CD1c-positive myeloid dendritic cell (primary cell): ENCODE measurements around the gene REV3L.

Source experiments
- DNase-seq: peaks from one replicate; pipeline ENCODE4 v3.0.0-alpha.2; 2016; ENCODE audit errors: extremely low spot score

REV3L gene

DNA sequence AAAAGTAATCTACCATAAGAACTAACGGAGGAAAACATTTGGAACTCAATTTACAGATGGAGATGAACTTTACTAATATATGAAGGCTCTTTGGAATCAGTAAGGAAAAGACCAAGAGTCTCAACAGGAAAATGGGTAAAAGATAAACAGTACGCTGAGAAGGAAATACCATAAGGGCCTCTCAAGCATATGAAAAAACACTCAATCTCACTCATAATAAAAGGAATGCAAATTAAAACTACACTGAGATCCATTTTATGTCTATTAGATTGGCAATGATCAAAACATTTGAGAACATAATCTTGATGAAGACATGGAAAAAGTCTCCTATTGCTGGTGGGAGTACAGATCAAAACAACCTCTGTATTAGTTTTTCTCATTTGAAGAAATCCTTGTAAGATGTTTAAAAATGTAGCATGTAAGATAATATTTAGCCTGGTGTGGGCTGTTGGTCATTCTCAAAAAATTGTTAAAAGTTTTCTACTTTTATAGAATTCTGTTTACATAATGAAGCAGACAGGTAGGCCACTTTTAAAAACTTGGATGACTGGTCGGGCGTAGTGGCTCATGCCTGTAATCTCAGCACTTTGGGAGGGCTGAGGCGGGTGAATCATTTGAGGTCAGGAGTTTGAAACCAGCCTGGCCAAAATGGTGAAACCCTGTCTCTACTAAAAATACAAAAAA is 14.5 kb downstream of the REV3L start:
- DNase-seq = no peak

DNA sequence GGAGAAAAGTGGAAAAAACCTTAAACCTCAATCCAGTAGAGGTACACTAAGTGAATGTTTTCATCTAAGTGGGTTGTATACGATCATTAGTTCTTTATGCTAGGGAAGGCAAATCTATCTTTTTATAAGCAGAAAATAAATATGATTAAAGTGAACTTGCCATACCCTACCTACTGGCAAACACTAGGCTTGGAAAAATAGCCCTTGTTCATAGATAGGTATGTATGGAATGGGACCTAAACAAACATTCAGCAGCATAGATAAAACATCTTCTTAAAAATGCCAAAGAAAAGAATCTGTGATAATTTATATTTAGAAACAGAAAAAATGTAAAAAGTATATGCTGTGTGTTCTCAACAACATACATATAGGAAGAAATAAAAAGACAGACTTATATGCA is 18.8 kb downstream of the REV3L start:
- DNase-seq = no peak

DNA sequence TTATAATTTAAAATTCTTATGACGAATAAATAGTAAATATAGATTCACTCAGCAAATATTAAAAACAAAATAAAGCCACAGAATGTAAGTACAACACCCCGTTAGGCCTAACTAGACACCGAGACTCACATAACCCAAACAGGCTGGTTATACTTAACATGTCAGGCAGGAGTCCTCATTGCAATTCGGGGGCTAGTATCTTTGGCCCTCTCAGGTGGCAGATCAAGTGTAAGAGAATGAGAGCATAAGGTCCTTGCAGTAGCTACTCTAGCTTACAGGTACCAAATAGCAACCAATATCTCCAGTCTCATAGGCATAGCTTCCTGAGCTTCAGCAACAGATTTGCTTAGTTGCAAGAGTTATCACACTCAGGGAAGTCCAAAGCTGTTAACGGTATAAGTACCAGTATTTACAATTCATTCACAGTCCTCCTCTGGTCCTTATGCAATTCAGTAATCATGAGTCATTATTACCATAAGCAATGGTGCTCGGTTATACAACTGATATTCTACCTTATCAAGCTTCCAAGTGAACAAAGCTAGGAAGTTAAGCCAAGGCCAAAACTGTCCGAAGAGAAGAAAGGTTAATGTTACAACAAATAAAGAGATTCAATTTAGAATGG is 20.1 kb downstream of the REV3L start:
- no peak for DNase-seq

DNA sequence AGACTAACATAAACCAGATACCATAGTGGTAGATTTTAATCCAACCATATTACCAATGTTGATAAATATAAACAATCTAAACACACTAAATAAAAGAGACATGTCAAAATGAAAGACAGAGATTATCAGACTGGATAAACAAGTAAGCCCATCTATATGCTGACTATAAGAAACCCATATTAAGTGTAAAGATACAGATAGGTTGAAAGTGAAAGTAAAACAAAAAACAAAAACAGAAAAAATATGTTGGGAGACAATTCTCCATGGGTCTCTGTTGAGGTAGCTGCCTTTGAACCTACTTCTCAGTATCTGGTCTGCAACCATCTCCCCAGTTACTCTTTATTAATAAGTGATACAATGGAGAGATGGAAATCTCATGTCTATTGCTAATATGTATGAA is 21.2 kb downstream of the REV3L start:
- no peak for DNase-seq

DNA sequence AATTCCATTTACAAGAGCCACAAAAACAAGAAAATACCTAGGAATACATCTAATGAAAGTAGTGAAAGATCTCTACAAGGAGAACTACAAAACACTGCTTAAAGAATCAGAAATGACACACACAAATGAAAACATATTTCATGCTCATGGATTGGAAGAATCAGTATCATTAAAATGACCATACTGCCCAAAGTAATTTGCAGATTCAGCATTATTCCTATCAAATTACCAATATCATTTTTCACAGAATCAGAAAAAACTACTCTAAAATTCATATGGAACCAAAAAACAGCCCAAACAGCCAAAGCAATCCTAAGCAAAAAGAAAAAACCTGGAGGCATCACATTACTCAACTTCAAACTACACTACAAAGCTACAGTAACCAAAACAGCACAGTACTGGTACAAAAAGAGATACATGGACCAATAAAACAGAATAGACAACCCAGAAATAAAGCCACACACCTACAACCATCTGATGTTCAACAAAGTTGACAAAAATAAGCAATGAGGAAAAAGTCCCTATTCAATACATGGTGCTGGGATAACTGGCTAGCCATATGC is 24.3 kb downstream of the REV3L start:
- DNase-seq = no peak

DNA sequence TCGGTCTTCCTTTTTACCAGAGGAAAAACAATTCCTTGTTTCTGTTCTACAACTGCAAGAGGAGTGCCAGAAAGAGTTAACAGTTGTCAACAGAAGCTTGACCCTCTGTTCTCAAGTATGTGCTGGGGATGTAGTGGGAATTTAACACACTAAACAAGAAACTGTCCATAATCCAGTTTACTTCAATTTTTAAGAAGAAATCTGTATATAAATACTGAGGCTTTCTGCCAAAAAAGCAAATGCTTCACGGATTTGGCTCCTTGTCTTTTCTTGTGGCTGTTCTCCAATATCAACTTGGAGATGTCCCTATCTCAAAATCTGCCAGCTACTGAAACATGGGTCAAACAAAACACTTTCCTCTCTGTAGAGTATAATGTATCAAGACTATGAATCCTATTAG is 26.8 kb downstream of the REV3L start:
- no peak for DNase-seq

DNA sequence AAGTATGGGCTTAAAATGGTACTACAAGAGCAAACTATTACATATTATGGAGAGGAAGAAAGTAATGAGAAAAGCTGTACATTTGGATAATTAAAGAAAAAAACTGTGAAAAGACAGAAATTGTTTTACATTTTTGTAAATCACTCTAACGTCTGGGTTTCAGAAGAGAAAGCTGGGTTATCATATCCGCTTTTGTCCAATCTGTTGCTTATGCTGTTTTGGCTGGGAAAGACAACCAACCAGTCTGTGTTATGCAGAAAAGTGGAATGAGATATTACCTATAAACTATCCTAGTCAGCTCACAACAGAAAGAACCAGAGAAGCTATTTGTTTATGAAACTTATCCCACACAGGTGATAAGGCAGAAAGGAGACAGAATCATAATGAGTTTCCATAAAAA is 32.4 kb downstream of the REV3L start:
- DNase-seq = no peak

DNA sequence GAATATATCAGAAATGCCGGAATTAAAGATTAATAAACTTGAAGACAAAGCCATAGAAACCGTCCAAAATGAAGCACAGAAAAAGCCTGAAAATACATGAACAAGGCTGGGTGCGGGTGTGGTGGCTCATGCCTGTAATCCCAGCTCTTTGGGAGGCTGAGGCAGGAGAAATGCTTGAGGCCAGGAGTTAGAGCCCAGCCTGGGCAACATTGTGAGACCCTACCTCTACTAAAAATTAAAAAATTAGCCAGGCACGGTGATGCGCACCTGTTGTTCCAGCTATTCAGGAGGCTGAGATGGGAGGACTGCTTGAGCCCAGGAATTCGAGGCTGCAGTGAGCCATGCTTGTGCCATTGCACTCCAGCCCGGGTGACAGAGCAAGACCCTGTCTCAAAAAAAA is 32.9 kb downstream of the REV3L start:
- no peak for DNase-seq

DNA sequence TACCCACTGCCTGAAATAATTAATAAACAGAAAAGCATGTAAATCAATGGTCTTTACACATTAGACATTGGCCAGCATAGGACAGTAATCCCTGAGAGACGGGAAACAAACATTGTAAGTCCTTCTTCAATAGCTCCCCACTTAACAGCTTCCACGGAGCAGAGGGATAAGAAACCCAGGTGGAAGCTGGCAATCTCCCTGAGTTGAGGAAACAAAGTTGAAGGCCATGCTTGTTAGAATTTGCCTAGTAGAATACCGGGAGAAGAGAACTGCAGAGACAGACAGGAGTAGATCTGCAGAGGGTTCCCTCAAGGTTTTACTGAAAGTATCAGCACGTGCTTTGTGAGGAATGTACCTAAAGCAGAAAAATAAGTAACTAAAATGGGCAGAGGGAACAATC is 33.9 kb downstream of the REV3L start:
- DNase-seq = no peak

DNA sequence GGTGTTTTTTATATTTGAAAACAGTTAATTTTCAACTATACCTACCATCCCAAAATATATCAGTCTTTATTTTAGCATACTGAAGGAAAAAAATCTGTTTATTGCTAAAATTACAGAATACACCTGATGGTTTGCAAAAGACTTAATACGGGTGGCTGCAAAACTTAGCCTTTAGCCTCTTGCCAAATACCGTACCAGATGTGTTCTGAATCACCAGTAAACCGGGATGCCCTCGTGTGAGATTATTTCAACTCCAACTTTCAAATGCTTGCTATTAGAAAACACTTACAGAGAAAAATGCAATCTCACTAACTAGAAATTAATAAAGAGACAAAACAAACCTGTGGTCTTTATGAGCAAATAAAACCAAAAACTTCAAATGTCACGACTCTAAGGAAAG is 36.0 kb downstream of the REV3L start:
- no peak for DNase-seq

DNA sequence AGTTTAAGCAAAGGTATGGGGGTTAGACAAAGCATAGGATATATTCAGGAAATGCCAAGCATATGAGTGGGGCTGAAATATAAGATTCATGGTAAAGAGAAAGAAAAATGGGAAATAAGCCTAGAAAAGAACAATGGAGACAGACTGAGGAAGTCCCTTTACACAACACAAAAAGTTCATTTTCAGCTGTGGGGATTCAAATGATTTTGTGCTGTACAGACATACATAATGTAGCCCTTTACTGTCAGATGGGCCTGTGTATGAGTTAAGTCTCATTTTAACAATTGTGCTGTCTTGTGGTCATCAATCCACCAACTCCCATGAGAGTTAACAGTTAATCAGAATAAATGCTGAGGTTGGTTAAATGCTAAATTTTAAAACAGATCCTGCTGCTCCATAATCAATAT is 37.2 kb downstream of the REV3L start:
- peak; percentile 20 for DNase-seq

DNA sequence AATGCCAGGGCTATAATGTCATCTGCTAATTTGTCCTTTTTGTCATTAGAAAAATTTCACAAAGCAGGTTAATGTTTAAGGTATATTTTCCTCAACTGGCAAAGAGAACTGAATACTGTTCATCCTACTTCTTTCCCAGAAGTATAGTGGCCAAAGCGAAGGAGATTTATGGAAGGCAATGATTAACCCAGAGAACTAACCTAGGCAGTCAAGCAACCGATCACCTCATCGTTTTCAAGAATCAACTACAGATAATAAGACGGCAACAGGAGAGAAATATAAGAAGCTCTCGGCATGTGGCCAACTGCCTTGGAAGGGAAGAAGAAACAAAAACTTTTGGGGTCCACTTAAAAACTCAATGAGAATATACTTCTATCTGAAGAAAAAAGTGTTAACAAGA is 38.2 kb downstream of the REV3L start:
- no peak for DNase-seq

DNA sequence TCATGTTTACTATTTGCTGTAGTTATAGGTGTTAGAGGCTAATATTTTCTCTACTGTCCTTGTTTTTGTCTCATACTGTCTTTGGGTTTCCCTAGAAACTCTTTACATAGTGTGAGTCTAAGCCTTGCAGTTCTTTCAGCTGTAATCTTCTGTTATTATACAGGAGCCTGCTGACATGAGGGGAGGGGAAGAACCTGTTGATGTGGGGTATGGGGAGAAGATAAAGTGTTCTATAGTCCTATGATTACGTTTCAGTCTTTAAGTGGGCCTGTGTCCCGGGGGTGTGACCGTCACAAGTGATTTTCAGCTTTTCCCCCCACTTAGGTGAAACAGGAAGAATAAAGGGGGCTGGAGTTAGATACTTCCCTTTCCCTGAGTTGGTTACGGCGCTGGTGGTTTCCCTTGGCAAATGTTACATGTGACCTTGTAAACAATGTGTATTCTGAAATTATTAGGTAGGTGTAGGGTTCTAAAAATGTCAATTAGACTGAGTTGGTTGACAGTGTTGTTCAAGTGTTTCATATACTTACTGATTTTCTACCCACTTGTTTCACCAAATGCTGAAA is 41.3 kb downstream of the REV3L start:
- DNase-seq = peak; percentile 79

DNA sequence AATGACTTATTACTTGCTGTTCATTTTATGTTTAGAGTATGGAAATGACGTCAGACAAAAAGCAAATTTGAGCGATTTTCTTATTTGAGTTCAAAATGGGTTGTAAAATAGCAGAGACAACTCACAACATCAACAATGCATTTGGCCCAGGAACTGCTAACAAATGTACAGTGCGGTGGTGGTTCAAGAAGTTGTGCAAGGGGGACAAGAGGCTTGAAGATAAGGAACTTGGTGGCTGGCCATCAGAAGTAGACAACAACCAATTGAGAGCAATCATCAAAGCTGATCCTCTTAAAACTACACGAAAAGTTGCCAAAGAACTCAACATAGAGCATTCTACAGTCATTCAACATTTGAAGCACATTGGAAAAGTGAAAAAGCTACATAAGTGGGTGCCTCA is 43.8 kb downstream of the REV3L start:
- DNase-seq = no peak

DNA sequence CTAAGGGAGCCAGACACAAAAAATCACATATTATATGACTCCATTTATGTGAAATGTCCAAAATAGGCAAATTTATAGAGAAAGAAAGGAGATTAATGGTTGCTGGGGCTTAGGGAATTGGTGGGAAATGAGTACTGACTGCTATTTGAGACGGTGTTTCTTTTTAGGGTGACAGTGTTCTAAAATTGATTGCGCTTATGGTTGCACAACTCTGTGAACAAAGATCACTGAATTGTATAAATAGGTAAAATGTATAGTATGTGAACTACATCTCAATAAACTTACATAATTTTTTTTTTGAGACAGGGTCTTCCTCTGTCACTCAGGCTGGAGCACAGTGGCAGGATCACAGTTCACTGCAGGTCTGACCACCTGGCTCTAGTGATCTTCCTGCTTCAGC is 45.4 kb downstream of the REV3L start:
- DNase-seq = no peak

DNA sequence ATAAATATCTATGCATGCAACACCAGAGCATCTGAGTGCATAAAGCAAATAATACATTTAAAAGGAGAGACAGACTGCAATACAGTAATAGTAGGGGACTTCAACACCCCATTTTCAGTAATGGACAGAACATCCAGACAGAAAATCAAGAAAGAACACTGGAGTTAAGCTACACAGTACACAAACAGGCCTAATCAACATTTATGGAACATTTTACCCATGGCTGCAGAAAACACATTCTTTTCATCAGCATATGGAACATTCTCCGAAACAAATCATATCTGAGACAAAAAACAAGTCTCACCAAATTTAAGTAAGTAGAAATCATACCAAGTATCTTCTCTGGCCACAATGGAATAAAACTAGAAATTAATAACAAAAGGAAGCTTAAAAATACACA is 50.5 kb downstream of the REV3L start:
- no peak for DNase-seq

DNA sequence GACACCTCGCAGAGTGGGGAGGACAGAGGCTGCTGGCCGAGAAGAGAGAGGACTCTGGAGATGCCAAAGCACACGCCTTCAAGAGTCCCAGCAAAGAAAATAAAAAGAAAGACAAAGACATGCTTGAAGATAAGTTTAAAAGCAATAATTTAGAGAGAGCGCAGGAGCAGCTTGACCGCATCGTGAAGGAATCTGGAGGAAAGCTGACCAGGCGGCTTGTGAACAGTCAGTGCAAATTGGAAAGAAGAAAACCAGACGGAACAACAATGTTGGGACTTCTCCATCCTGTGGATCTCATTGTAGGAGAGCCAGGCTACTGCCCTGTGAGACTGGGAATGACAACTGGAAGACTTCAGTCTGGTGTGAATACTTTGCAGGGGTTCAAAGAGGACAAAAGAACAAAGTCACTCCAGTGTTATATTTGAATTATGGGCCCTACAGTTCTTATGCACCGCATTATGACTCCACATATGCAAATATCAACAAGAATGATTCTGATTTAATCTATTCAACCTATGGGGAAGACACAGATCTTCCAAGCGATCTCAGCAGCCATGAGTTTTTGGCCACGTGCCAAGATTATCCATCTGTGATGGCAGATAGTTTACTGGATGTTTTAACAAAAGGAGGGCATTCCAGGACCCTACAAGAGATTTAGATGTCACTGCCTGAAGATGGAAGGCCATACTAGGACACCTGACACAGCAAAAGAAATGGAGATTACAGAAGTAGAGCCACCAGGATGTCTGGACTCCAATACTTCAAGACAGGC is 52.2 kb downstream of the REV3L start:
- no peak for DNase-seq

DNA sequence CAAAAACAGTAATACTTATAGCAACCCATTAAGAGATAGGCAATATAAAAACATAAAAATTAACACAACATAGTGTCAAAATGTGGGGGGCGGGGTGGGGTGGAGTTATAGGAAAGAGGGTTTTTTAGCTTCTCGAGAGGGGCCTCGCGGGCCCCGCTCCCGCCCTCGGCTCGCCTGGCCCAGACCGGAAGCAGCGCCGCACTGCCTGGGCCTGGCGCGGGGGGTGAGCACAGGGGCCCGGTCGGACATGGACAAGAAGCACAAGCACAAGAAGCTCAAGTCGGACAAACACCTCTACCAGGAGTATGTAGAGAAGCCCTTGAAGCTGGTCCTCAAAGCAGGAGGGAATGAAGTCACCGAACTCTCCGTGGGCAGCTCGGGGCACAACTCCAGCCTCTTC is 53.4 kb downstream of the REV3L start:
- no peak for DNase-seq

DNA sequence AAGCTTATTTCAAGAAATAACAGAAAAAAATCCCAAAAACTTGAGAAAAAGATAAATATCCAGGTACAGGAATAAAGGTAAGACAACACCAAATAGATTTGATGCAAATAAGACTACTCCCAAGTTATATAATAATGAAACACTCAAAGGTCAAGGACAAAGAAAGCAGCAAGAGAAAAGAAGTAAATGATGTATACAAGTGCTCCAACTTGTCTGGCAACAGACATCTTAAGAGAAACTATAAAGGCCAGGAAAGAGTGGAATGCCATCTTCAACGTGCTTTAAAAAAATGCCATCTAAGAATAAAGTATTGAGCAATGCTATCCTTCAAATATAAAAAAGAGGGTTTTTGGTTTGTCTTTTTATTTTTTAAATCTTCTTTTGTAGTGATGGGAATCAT is 54.2 kb downstream of the REV3L start:
- DNase-seq = no peak

DNA sequence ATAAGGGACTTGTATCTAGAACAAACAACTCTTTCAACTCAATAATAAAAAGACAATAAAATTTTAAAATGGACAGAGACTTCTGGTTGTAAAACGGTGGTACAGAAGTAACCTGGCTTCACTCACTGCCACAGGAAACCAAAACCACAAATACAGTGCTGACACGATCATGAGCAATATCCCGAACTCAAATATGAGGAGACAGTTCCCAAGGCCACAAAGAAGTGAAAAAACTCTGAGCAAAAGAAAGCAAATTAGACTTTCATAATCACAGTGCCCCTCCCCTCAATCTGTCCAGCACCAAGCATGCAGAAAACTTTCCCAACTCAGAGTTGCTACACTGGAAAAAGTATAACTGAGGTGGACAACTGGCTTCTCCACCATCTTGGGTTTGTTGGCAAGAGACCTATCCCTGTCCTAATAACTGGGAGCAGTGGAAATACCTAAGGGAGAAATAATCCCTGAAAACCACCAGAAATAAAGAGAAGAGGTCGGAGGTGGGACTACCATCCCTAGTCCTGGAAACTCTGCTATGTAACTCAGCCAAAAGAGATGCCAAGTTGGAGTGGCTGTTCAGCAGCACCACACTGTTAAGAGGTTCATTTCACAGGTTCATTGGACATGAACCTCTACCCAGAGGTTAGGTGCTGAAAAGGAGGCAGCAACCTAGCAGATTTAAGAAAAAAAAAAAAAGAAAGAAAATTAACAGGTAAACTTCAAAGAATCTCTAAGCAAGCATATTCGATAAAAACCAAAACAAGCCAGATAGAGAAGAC is 55.5 kb downstream of the REV3L start:
- DNase-seq = peak; percentile 44

DNA sequence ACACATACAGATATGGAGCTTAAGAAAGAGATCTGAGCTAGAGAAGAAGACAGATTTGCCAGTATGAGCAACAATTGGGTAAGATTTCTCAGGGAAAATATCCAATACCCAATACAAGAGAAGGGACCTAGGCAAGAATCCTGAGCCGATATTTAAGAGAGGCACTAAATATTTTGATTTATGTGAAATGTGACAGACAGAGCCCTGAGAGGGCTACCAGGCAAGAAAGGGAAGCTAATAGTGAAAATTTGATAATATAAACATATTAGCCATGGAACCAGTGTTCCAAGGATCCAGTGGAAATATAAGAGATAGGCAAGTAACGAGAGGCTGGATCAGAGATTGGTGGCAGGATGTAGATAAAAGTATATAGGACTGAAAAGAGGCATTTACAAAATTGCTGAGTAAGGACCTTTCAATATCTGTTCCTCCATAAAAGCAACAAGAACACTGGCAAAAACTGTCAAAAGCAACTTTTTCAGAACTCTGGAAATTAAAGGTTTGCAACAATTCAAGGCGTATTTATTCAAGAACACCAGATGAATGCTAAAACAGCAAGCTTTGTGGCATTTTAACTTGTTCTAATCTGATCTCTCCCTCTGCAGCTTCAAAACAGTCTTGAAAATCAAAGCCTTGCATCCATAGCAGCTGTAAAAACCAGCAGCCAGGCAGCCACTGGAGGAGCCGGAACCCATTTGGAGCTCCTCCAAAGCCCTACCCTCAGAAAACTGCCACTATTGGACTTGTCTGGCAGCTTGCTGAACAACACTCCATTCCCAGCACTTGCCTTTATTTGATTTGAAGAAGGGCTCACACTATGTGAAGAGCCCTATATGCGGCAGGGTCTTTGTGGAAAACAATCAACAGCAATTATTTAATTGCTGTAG is 58.8 kb downstream of the REV3L start:
- DNase-seq = no peak
